Activated naive CD4-positive, alpha-beta T cell treated with anti-CD3 and anti-CD28 coated beads for 36 hours (primary cell): Measurements from ENCODE around the gene ISG15. TPM values are rescaled to one million over a fixed set of nuclear protein-coding genes. Genes with fewer than 3 reads are reported as not detected.
A peak's percentile ranks its signal among the peaks of the same experiment; 100 is the strongest.
"Not testable (repeated sequence)": the region's sequence is repeated elsewhere in the genome, so short reads cannot be mapped to it uniquely, and the experiment has no call there.

Source experiments
- CTCF ChIA-PET: fragments of 350-600 bp; sonication (Branson Sonifier 250); formaldehyde crosslinking; loops from one replicate; lab custom pipeline; 2021; ENCODE audit warnings: antibody characterized with exemption; lab: Charles Lee
- DNase-seq: peaks from one replicate; pipeline ENCODE4 v3.0.0-alpha.2; 2020
- H3K27ac Mint-ChIP-seq: one replicate; pipeline ENCODE4 v1.8.0; 2021; ENCODE audit warnings: mild to moderate bottlenecking, mixed read lengths
- H3K27me3 Mint-ChIP-seq: one replicate; pipeline ENCODE4 v1.8.0; 2021; ENCODE audit warnings: low read depth, mixed read lengths
- H3K36me3 Mint-ChIP-seq: one replicate; pipeline ENCODE4 v1.8.0; 2021; ENCODE audit warnings: low read depth, mixed read lengths
- H3K4me1 Mint-ChIP-seq: one replicate; pipeline ENCODE4 v1.8.0; 2021; ENCODE audit warnings: low read depth, mixed read lengths
- H3K4me3 Mint-ChIP-seq: one replicate; pipeline ENCODE4 v1.8.0; 2021; ENCODE audit warnings: mild to moderate bottlenecking, moderate library complexity, mixed read lengths
- H3K9me3 Mint-ChIP-seq: one replicate; pipeline ENCODE4 v1.8.0; 2021; ENCODE audit warnings: mixed read lengths
- intact Hi-C: fragments of 100-400 bp; cut with micrococcal nuclease; formaldehyde crosslinking; loops from one replicate; pipeline ENCODE4 v1.15.1; 2023
- total RNA-seq, 2 experiments: library from RNA; stranded (reverse); gene quantifications; one replicate each; pipeline ENCODE4 v1.2.3, GENCODE V29; 2021

ISG15 gene
- total RNA-seq, 2 experiments from 2014 or later, result 143 to 147 TPM

- Mint-ChIP-seq H3K36me3 (no peaks in the 10 kb centered on the region), H3K27me3 (peaks cover 4% of the 10 kb centered on the region), H3K9me3 (no peaks in the 10 kb centered on the region), H3K27ac (no peak overlapping the region), H3K4me3 (peak overlapping the region; percentile 46), H3K4me1 (peaks cover 10% of the 10 kb centered on the region)
- DNase-seq, result no peak
- intact Hi-C loops, result no loop called here
- CTCF ChIA-PET, result no interaction called here
These were observed 8.0 kb downstream of the ISG15 start for GRCh38 chr1:1021010-1021919.

GRCh38 chr1:1021920-1022259 is 8.6 kb downstream of the ISG15 start:
- H3K4me1 Mint-ChIP-seq, result peaks cover 10% of the 10 kb centered on the region
- H3K27me3 Mint-ChIP-seq, result peaks cover 4% of the 10 kb centered on the region
- H3K27ac Mint-ChIP-seq, result no peak overlapping the region
- no peak for DNase-seq
- intact Hi-C loops, result no loop called here
- H3K36me3 Mint-ChIP-seq, result no peaks in the 10 kb centered on the region
- H3K4me3 Mint-ChIP-seq, result no peak overlapping the region
- no peaks in the 10 kb centered on the region for H3K9me3 Mint-ChIP-seq
- CTCF ChIA-PET, result no interaction called here

- Mint-ChIP-seq H3K36me3 (no peaks in the 10 kb centered on the region), H3K27ac (no peak overlapping the region), H3K4me3 (no peak overlapping the region), H3K9me3 (no peaks in the 10 kb centered on the region), H3K4me1 (peaks cover 5% of the 10 kb centered on the region), H3K27me3 (peaks cover 4% of the 10 kb centered on the region)
- intact Hi-C loops, result no loop called here
- CTCF ChIA-PET, result interaction anchor here (1.3 kb wide), 1 partner anchor 11 kb away, joined by 5 read pairs; no protein-coding TSS in a partner anchor
- no peak for DNase-seq
These were observed 9.2 kb downstream of the ISG15 start for GRCh38 chr1:1022302-1023009.

GRCh38 chr1:1023700-1024099 is 10.4 kb downstream of the ISG15 start:
- intact Hi-C loops, result no loop called here
- Mint-ChIP-seq H3K27me3 (peaks cover 4% of the 10 kb centered on the region), H3K36me3 (no peaks in the 10 kb centered on the region), H3K27ac (no peak overlapping the region), H3K4me1 (peaks cover 4% of the 10 kb centered on the region), H3K4me3 (no peak overlapping the region), H3K9me3 (no peaks in the 10 kb centered on the region)
- CTCF ChIA-PET, result interaction anchor here (0.7 to 1.3 kb wide), 2 partner anchors 10 to 19 kb away, joined by 3 to 5 read pairs; no protein-coding TSS in a partner anchor
- DNase-seq, result no peak

GRCh38 chr1:1024149-1024770 is 11.0 kb downstream of the ISG15 start:
- intact Hi-C loops, result no loop called here
- DNase-seq, result no peak
- Mint-ChIP-seq H3K9me3 (no peaks in the 10 kb centered on the region), H3K4me3 (no peak overlapping the region), H3K4me1 (peaks cover 2% of the 10 kb centered on the region), H3K27ac (no peak overlapping the region), H3K36me3 (no peaks in the 10 kb centered on the region), H3K27me3 (peaks cover 4% of the 10 kb centered on the region)
- CTCF ChIA-PET, result interaction anchor here (0.7 to 1.3 kb wide), 2 partner anchors 9 to 20 kb away, joined by 3 to 5 read pairs; no protein-coding TSS in a partner anchor

- H3K27ac Mint-ChIP-seq, result no peak overlapping the region
- no peaks in the 10 kb centered on the region for H3K9me3 Mint-ChIP-seq
- H3K27me3 Mint-ChIP-seq, result peaks cover 4% of the 10 kb centered on the region
- no peak overlapping the region for H3K4me3 Mint-ChIP-seq
- peaks cover 2% of the 10 kb centered on the region for H3K4me1 Mint-ChIP-seq
- H3K36me3 Mint-ChIP-seq, result no peaks in the 10 kb centered on the region
- intact Hi-C loops, result no loop called here
- CTCF ChIA-PET, result no interaction called here
- DNase-seq, result no peak
These were observed 11.7 kb downstream of the ISG15 start for GRCh38 chr1:1024771-1025699.

GRCh38 chr1:1025730-1026129 is 12.4 kb downstream of the ISG15 start:
- Mint-ChIP-seq H3K4me1 (peaks cover 2% of the 10 kb centered on the region), H3K4me3 (no peak overlapping the region), H3K9me3 (no peaks in the 10 kb centered on the region), H3K27me3 (peaks cover 4% of the 10 kb centered on the region), H3K36me3 (no peaks in the 10 kb centered on the region), H3K27ac (no peak overlapping the region)
- DNase-seq, result no peak
- intact Hi-C loops, result no loop called here
- CTCF ChIA-PET, result no interaction called here

GRCh38 chr1:1026599-1027413 is 13.5 kb downstream of the ISG15 start:
- Mint-ChIP-seq H3K27ac (no peak overlapping the region), H3K9me3 (no peaks in the 10 kb centered on the region), H3K4me1 (peaks cover under 1% of the 10 kb centered on the region), H3K36me3 (no peaks in the 10 kb centered on the region), H3K4me3 (no peak overlapping the region), H3K27me3 (peaks cover 4% of the 10 kb centered on the region)
- intact Hi-C loops, result no loop called here
- CTCF ChIA-PET, result interaction anchor here (1.6 kb wide), 1 partner anchor 37 kb away, joined by 3 read pairs; no protein-coding TSS in a partner anchor
- DNase-seq, result no peak

- Mint-ChIP-seq H3K4me1 (peaks cover 9% of the 10 kb centered on the region), H3K36me3 (no peaks in the 10 kb centered on the region), H3K4me3 (no peak overlapping the region), H3K27ac (no peak overlapping the region), H3K9me3 (no peaks in the 10 kb centered on the region), H3K27me3 (peaks cover 7% of the 10 kb centered on the region)
- CTCF ChIA-PET, result interaction anchor here (1.6 kb wide), 1 partner anchor 36 kb away, joined by 3 read pairs; no protein-coding TSS in a partner anchor
- intact Hi-C loops, result no loop called here
- DNase-seq, result no peak
These were observed 14.5 kb downstream of the ISG15 start for GRCh38 chr1:1027791-1028190.

- intact Hi-C loops, result loop anchor here (10.0 kb wide), 1 partner anchor 204 kb away; the partner anchor contains the start of genes B3GALT6 and SDF4
- DNase-seq, H3K27ac Mint-ChIP-seq, H3K4me3 Mint-ChIP-seq, H3K36me3 Mint-ChIP-seq, H3K4me1 Mint-ChIP-seq, H3K27me3 Mint-ChIP-seq, H3K9me3 Mint-ChIP-seq: not testable (repeated sequence)
- CTCF ChIA-PET, result interaction anchor here (2.2 to 2.4 kb wide), 2 partner anchors 33 to 47 kb away, joined by 10 to 19 read pairs; no protein-coding TSS in a partner anchor
These were observed 17.8 kb downstream of the ISG15 start for GRCh38 chr1:1030867-1031658.
